Kidney (tissue), 14 donors: ENCODE data around the gene OSTC. TPM values are rescaled to one million over a fixed set of nuclear protein-coding genes. Genes with fewer than 3 reads are reported as not detected.

ENCODE experiments used
- DNase-seq, 5 donors: peaks; one replicate each; pipeline ENCODE4 v3.0.0-alpha.2; 2013 to 2020
- FAIRE-seq: peaks from 2 replicates; lab custom pipeline; 2012; peaks lifted over from hg19 to GRCh38; lab: Jason Lieb, UNC
- H3K27ac ChIP-seq, 2 donors: one replicate each; pipeline ENCODE4 v1.7.0; 2013; ENCODE audit warnings: low read depth in 2 of 2, low read length in 2 of 2, inconsistent platforms in 1 of 2
- H3K27me3 ChIP-seq: one replicate; pipeline ENCODE4 v1.7.1; 2013; ENCODE audit warnings: low read length, inconsistent platforms; ENCODE audit not compliant: control insufficient read depth, insufficient read depth
- H3K36me3 ChIP-seq, 3 donors: one replicate each; pipeline versions ENCODE4 v1.7.0 to v1.7.1; 2013; ENCODE audit warnings: low read length in 3 of 3, control low read depth in 1 of 3, inconsistent platforms in 1 of 3; ENCODE audit not compliant: insufficient read depth in 3 of 3, control insufficient read depth in 2 of 3
- H3K4me1 ChIP-seq, 3 donors: one replicate each; pipeline versions ENCODE4 v1.7.0 to v1.7.1; 2013; ENCODE audit warnings: low read length in 3 of 3, inconsistent platforms in 1 of 3, low read depth in 1 of 3; ENCODE audit not compliant: control insufficient read depth in 2 of 3, insufficient read depth in 2 of 3
- H3K4me3 ChIP-seq, 3 donors: one replicate each; pipeline versions ENCODE4 v1.7.0 to v1.8.1; 2013; ENCODE audit warnings: low read length in 3 of 3, control low read depth in 1 of 3, inconsistent platforms in 1 of 3
- H3K9ac ChIP-seq, 3 donors: one replicate each; pipeline versions ENCODE4 v1.7.0 to v1.7.1; 2013; ENCODE audit warnings: low read length in 3 of 3, control low read depth in 1 of 3, inconsistent platforms in 1 of 3
- H3K9me3 ChIP-seq, 3 donors: one replicate each; pipeline versions ENCODE4 v1.7.0 to v1.7.1; 2013; ENCODE audit warnings: low read length in 3 of 3, control low read depth in 1 of 3, inconsistent platforms in 1 of 3; ENCODE audit not compliant: control insufficient read depth in 2 of 3, insufficient read depth in 1 of 3
- intact Hi-C: fragments of 100-400 bp; cut with DNase I; formaldehyde crosslinking; loops from one replicate; pipeline ENCODE4 v1.11.1; 2022
- polyA plus RNA-seq: library from polyadenylated mRNA; stranded (reverse); fragments of 350-450 nt; fragmentation: Illumina TruSeq; extraction: RNeasy Lipid Tissue Mini Kit (QIAGEN cat#74804); gene quantifications from one replicate; pipeline ENCODE4 v1.2.3, GENCODE V29; 2014; ENCODE audit warnings: low read depth, low replicate concordance; ENCODE audit not compliant: insufficient read depth
- total RNA-seq: library from RNA; stranded (reverse); fragmentation: NEBNext Ultra II Directional; extraction: Animal tissue kit (Norgen Biotek cat#: 25700); gene quantifications from one replicate; pipeline ENCODE4 v1.2.1, GENCODE V29; 2021
- TF ChIP-seq, protein P1 (sequence below): IDR thresholded peaks from 3 replicates; pipeline ENCODE4 v1.5.1; 2012; ENCODE audit warnings: mild to moderate bottlenecking, moderate library complexity, borderline replicate concordance; ENCODE audit not compliant: insufficient read depth; ENCODE audit errors: extremely low read depth
- donor health status: control.
- donor health status: control.
- donor health status: control.
- donor health status: control.
- donor health status: control.
- donor health status: DM: yes; HTN: yes; CAD: no.
- donor health status: Normal renal cell carcinoma (clear cell type).

The OSTC gene
- total and polyA plus RNA-seq, 2 donors from 2014 or later = 71.2 to 111 TPM

DNA sequence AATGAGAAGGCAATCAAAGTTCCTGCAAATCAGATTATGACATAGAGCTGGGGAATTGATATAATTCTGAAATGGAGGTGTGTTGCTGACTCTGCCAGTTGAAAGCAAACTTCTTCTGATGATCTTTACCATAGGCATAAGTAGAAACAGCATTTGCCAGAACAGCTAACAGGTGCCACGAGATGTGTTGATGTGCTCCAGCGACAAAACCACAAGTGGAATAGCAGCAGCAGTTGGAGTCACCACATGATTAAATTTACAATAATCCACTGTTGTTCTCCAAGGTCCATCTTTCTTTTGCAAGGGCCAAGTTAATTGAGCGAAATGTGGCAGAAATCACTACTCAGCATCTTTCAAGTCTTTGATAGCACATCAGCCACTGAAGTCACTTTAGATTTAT lies 3.7 kb upstream of the OSTC start:
- H3K4me1 ChIP-seq = peaks cover 0 to 2% (median 0%) of the 10 kb centered on the region in 3 donors
- TF ChIP-seq, protein P1, sequence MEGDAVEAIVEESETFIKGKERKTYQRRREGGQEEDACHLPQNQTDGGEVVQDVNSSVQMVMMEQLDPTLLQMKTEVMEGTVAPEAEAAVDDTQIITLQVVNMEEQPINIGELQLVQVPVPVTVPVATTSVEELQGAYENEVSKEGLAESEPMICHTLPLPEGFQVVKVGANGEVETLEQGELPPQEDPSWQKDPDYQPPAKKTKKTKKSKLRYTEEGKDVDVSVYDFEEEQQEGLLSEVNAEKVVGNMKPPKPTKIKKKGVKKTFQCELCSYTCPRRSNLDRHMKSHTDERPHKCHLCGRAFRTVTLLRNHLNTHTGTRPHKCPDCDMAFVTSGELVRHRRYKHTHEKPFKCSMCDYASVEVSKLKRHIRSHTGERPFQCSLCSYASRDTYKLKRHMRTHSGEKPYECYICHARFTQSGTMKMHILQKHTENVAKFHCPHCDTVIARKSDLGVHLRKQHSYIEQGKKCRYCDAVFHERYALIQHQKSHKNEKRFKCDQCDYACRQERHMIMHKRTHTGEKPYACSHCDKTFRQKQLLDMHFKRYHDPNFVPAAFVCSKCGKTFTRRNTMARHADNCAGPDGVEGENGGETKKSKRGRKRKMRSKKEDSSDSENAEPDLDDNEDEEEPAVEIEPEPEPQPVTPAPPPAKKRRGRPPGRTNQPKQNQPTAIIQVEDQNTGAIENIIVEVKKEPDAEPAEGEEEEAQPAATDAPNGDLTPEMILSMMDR = no peak
- no peak overlapping the region for H3K9ac ChIP-seq
- FAIRE-seq = no peak
- no peaks in the 10 kb centered on the region for H3K27me3 ChIP-seq
- intact Hi-C loops = no loop called here
- no peaks in the 10 kb centered on the region for H3K9me3 ChIP-seq
- DNase-seq = no peak
- H3K36me3 ChIP-seq = no peaks in the 10 kb centered on the region
- H3K4me3 ChIP-seq = no peak overlapping the region
- no peak overlapping the region for H3K27ac ChIP-seq

DNA sequence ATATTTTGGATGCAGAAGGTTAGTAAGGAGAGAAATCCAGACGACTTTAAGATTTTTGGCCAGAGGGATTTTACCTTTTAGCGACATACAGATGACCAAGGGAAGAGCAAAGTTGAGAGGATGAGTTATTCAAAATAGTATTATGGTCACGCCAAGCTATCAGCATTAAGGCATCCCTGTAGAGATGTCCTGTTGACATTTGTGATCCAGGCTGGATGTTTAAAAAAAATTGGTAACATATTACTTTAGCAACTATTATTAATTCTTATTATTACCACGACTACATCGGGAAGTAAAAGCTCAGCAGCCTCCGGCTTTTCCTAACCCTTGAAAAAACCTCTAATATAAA lies 562 bp upstream of the OSTC start:
- Histone ChIP-seq H3K4me3 (peak overlapping the region; percentile 53 to 61 (median 56)), H3K36me3 (no peaks in the 10 kb centered on the region), H3K27me3 (no peaks in the 10 kb centered on the region), H3K9ac (peak overlapping the region in 1 of 3 donors; percentile 46), H3K27ac (no peak overlapping the region), H3K4me1 (peaks cover 0 to 4% (median 0%) of the 10 kb centered on the region in 3 donors), H3K9me3 (no peaks in the 10 kb centered on the region)
- FAIRE-seq = no peak
- intact Hi-C loops = no loop called here
- TF ChIP-seq, protein P1 = no peak
- no peak for DNase-seq

DNA sequence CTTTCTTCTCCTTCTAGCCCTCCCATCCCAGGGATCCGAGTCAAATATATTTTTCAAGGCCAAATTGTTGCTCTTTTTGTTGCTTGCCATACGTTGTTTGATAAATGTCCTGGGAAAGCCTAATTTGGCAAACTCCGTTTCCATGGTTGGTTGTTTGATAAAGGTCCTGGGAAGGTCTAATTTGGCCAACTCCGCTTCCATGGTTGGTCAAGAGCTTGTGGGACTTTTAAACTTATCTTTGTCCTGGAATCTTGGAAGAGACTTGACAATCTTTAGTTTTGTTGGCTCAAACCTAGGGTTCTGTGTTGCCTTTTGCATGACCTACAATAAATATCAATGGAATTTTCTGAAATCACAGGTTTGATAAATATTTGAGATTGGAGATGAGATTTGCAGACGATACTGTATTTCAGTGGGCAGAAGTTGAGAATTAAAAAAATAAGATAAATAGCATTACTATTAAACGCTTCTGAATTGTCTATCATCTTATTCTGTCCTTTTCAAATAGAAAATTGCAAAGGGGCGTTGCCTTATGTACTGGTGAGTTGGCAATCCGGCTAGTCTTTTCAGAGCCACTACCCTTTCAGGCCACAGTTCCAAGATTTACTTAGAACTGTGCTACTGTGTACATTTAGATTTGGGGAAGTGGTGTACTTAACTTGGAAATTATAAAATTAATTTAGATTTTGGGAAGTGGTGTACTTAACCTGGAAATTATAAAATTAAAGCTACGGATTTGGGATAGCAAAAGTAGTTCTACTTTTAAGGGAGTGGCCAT lies 804 bp downstream of the OSTC start:
- peak in 2 of 5 donors; percentile 40 to 61 for DNase-seq
- H3K9ac ChIP-seq = peak overlapping the region; percentile 59 to 95 (median 63)
- intact Hi-C loops = no loop called here

More for the DNA sequence above, 804 bp downstream of the OSTC start:
- Histone ChIP-seq H3K4me3 (peak overlapping the region; percentile 87 to 99 (median 97)), H3K27me3 (no peaks in the 10 kb centered on the region), H3K9me3 (no peaks in the 10 kb centered on the region), H3K27ac (peak overlapping the region; percentile 51 to 63), H3K4me1 (peaks cover 0 to 4% (median 0%) of the 10 kb centered on the region in 3 donors), H3K36me3 (no peaks in the 10 kb centered on the region)
- FAIRE-seq = no peak
- TF ChIP-seq, protein P1 = no peak
